SK-N-SH (cell line): ENCODE data around the gene CCDC6. TPM values are rescaled to one million over a fixed set of nuclear protein-coding genes. Genes with fewer than 3 reads are reported as not detected.
"Not testable (repeated sequence)": the region's sequence is repeated elsewhere in the genome, so short reads cannot be mapped to it uniquely, and the experiment has no call there.

ENCODE experiments used
- CTCF ChIA-PET: fragments of 300-600, 350-600 bp; formaldehyde crosslinking; extraction: SDS; loops from one replicate; lab custom pipeline; 2021; lab: Yijun Ruan, JAX
- POLR2A ChIA-PET: fragments of 350-600 bp; sonication (Branson Sonifier 250); formaldehyde crosslinking; extraction: SDS; loops from one replicate; lab custom pipeline; 2020; ENCODE audit warnings: antibody characterized with exemption, inconsistent platforms; lab: Yijun Ruan, JAX
- DNase-seq: peaks from one replicate; pipeline ENCODE4 v3.0.0; 2012
- H2AFZ ChIP-seq: fragments of 200-600 bp; sonication (generic); 2 replicates; pipeline ENCODE4 v1.8.1; 2016; ENCODE audit warnings: antibody characterized with exemption, mild to moderate bottlenecking, low read depth
- H3F3A ChIP-seq: fragments of 200-600 bp; sonication (generic); replicated peaks from 2 replicates; pipeline ENCODE3; 2016; ENCODE audit warnings: antibody characterized with exemption, mild to moderate bottlenecking; ENCODE audit not compliant: insufficient read depth
- H3K27ac ChIP-seq, 2 experiments: fragments of 200-500 bp in 1 of 2; fragments of 200-600 bp in 1 of 2; sonication (Bioruptor generic) in 1 of 2; sonication (generic), shearing (Covaris generic) in 1 of 2; 2 replicates each; pipeline versions ENCODE4 v1.5.1 to v1.6.1; 2014 to 2016; ENCODE audit warnings: low read depth in 2 of 2, inconsistent platforms in 1 of 2, low read length in 1 of 2, mild to moderate bottlenecking in 1 of 2, mixed read lengths in 1 of 2
- H3K27me3 ChIP-seq: fragments of 200-600 bp; sonication (generic), shearing (Covaris generic); 2 replicates; pipeline ENCODE4 v1.6.1; 2016; ENCODE audit warnings: mixed run types; ENCODE audit not compliant: insufficient read depth
- H3K36me3 ChIP-seq, 2 experiments: fragments of 200-500 bp in 1 of 2; fragments of 200-600 bp in 1 of 2; sonication (Bioruptor generic) in 1 of 2; sonication (generic) in 1 of 2; replicated peaks in 1 of 2; 2 replicates each; pipeline versions ENCODE3 to v1.5.1; 2014 to 2016; ENCODE audit warnings: low read length in 1 of 2, mild to moderate bottlenecking in 1 of 2; ENCODE audit not compliant: insufficient read depth in 2 of 2, control insufficient read depth in 1 of 2
- H3K4me1 ChIP-seq, 2 experiments: fragments of 200-500 bp in 1 of 2; fragments of 200-600 bp in 1 of 2; sonication (Bioruptor generic) in 1 of 2; sonication (generic), shearing (Covaris generic) in 1 of 2; 2 replicates each; pipeline versions ENCODE4 v1.5.1 to v1.6.1; 2014 to 2016; ENCODE audit warnings: low read depth in 1 of 2, low read length in 1 of 2, mixed run types in 1 of 2; ENCODE audit not compliant: insufficient read depth in 2 of 2, control insufficient read depth in 1 of 2
- H3K4me2 ChIP-seq: fragments of 200-600 bp; sonication (generic), shearing (Covaris generic); 2 replicates; pipeline ENCODE4 v1.6.1; 2017; ENCODE audit warnings: mixed run types
- H3K4me3 ChIP-seq, 2 experiments: fragments of 200-500 bp in 1 of 2; fragments of 200-600 bp in 1 of 2; sonication (Bioruptor generic) in 1 of 2; sonication (generic), shearing (Covaris generic) in 1 of 2; 2 replicates each; pipeline versions ENCODE4 v1.5.1 to v1.8.1; 2014 to 2016; ENCODE audit warnings: low read depth in 2 of 2, inconsistent platforms in 1 of 2, low read length in 1 of 2, mild to moderate bottlenecking in 1 of 2, mixed read lengths in 1 of 2, moderate library complexity in 1 of 2
- H3K79me2 ChIP-seq: fragments of 200-600 bp; sonication (generic); 2 replicates; pipeline ENCODE4 v1.8.1; 2017; ENCODE audit warnings: mild to moderate bottlenecking; ENCODE audit not compliant: insufficient read depth
- H3K9ac ChIP-seq: fragments of 200-600 bp; sonication (generic); 2 replicates; pipeline ENCODE4 v1.6.1; 2017; ENCODE audit warnings: mixed run types
- H3K9me2 ChIP-seq: fragments of 200-600 bp; sonication (generic); 2 replicates; pipeline ENCODE4 v1.6.1; 2017; ENCODE audit warnings: mixed run types
- H3K9me3 ChIP-seq: fragments of 200-600 bp; sonication (generic); 2 replicates; pipeline ENCODE4 v1.6.1; 2017; ENCODE audit warnings: mixed run types, mild to moderate bottlenecking, moderate library complexity
- H4K20me1 ChIP-seq: fragments of 200-600 bp; sonication (generic); 2 replicates; pipeline ENCODE4 v1.6.1; 2017; ENCODE audit warnings: mild to moderate bottlenecking, mixed run types; ENCODE audit not compliant: insufficient read depth
- CTCF ChIP-seq: fragments of 200-600 bp; sonication (generic); IDR thresholded peaks from 2 replicates; pipeline ENCODE4 v1.6.1; 2017; ENCODE audit warnings: antibody characterized with exemption, mild to moderate bottlenecking, moderate library complexity
- ELF1 ChIP-seq: IDR thresholded peaks from 2 replicates; pipeline ENCODE4 v1.4.0; 2012
- EZH2phosphoT487 ChIP-seq: fragments of 200-600 bp; sonication (generic); IDR thresholded peaks from 2 replicates; pipeline ENCODE4 v1.6.1; 2017; ENCODE audit warnings: low read depth, mixed run types, mild to moderate bottlenecking, antibody characterized with exemption, moderate library complexity, borderline replicate concordance
- FOXJ3 ChIP-seq: sonication (generic); formaldehyde crosslinking; IDR thresholded peaks from 2 replicates; pipeline ENCODE4 v1.5.1; 2020; ENCODE audit warnings: mild to moderate bottlenecking, missing genetic modification reagents
- FOXM1 ChIP-seq: IDR thresholded peaks from 2 replicates; pipeline ENCODE4 v1.4.0; 2012; ENCODE audit warnings: low read depth, mild to moderate bottlenecking
- GATA2 ChIP-seq: sonication (generic); formaldehyde crosslinking; IDR thresholded peaks from 2 replicates; pipeline ENCODE4 v1.5.0; 2020; ENCODE audit warnings: mild to moderate bottlenecking, missing genetic modification reagents
- JUND ChIP-seq: IDR thresholded peaks from 2 replicates; pipeline ENCODE4 v1.4.0; 2012
- MAX ChIP-seq: IDR thresholded peaks from 2 replicates; pipeline ENCODE4 v1.4.0; 2012; ENCODE audit warnings: low read depth
- NFIC ChIP-seq: IDR thresholded peaks from 2 replicates; pipeline ENCODE4 v1.4.0; 2012; ENCODE audit warnings: borderline replicate concordance
- PBX3 ChIP-seq: IDR thresholded peaks from 2 replicates; pipeline ENCODE4; 2012
- RFX5 ChIP-seq: IDR thresholded peaks from 2 replicates; pipeline ENCODE4 v1.6.1; 2012; ENCODE audit warnings: mild to moderate bottlenecking, improper control_type of control experiment, low read length
- RXRA ChIP-seq: IDR thresholded peaks from 2 replicates; pipeline ENCODE4 v1.4.0; 2012; ENCODE audit warnings: low read depth, mild to moderate bottlenecking, borderline replicate concordance
- SIN3A ChIP-seq: IDR thresholded peaks from 2 replicates; pipeline ENCODE4 v1.6.1; 2012; ENCODE audit warnings: low read depth, mild to moderate bottlenecking, low read length, moderate library complexity, borderline replicate concordance
- TCF12 ChIP-seq: IDR thresholded peaks from 2 replicates; pipeline ENCODE4 v1.4.0; 2012
- WGBS: methylation state at CpG from one replicate; pipeline ENCODE4 v1.1.6; 2017; ENCODE audit warnings: low lambda C conversion rate; 5-methylcytosine and 5-hydroxymethylcytosine counted together
- polyA plus RNA-seq, 3 experiments: library from polyadenylated mRNA; depleted of rRNA; stranded (reverse); fragments of >200 nt; gene quantifications; 2 replicates each; pipeline ENCODE4 v1.2.3, GENCODE V29; 2012
- TF ChIP-seq, protein P1 (sequence below): IDR thresholded peaks from 2 replicates; pipeline ENCODE4 v1.6.1; 2012; ENCODE audit warnings: mild to moderate bottlenecking, low read depth, low read length, moderate library complexity

The CCDC6 gene
- polyA plus RNA-seq, 1 of the 3 experiments (the other 2 are of a cell fraction) = 10.8 TPM

- TF ChIP-seq, protein P1, sequence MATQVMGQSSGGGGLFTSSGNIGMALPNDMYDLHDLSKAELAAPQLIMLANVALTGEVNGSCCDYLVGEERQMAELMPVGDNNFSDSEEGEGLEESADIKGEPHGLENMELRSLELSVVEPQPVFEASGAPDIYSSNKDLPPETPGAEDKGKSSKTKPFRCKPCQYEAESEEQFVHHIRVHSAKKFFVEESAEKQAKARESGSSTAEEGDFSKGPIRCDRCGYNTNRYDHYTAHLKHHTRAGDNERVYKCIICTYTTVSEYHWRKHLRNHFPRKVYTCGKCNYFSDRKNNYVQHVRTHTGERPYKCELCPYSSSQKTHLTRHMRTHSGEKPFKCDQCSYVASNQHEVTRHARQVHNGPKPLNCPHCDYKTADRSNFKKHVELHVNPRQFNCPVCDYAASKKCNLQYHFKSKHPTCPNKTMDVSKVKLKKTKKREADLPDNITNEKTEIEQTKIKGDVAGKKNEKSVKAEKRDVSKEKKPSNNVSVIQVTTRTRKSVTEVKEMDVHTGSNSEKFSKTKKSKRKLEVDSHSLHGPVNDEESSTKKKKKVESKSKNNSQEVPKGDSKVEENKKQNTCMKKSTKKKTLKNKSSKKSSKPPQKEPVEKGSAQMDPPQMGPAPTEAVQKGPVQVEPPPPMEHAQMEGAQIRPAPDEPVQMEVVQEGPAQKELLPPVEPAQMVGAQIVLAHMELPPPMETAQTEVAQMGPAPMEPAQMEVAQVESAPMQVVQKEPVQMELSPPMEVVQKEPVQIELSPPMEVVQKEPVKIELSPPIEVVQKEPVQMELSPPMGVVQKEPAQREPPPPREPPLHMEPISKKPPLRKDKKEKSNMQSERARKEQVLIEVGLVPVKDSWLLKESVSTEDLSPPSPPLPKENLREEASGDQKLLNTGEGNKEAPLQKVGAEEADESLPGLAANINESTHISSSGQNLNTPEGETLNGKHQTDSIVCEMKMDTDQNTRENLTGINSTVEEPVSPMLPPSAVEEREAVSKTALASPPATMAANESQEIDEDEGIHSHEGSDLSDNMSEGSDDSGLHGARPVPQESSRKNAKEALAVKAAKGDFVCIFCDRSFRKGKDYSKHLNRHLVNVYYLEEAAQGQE = peak; percentile 82
- TF ChIP-seq EZH2phosphoT487 = no peak
- TF ChIP-seq GATA2 = no peak
- peak; percentile 93 for TF ChIP-seq MAX
- TF ChIP-seq RXRA = no peak
- no peak for TF ChIP-seq JUND
- TF ChIP-seq CTCF = peak; percentile 63
- TF ChIP-seq TCF12 = 0 out of 2 replicates have a peak, but pooled peaks have one; percentile 16
- TF ChIP-seq, all 33 proteins: peak for 17
Measured at GRCh38 chr10:59906417-59907202, at the start of gene CCDC6 (continued).

GRCh38 chr10:59954296-59954695, 47.9 kb upstream of the CCDC6 start:
- Histone ChIP-seq H4K20me1 (no peaks in the 10 kb centered on the region), H3F3A (no peaks in the 10 kb centered on the region), H3K27ac (no peak overlapping the region), H3K4me1 (no peaks in the 10 kb centered on the region), H3K36me3 (no peaks in the 10 kb centered on the region), H3K9me3 (no peaks in the 10 kb centered on the region), H3K4me3 (no peak overlapping the region), H3K27me3 (no peaks in the 10 kb centered on the region), H3K9me2 (no peaks in the 10 kb centered on the region), H3K9ac (no peak overlapping the region), H3K4me2 (no peak overlapping the region), H2AFZ (peak overlapping the region; percentile 63; the same call in 1 of the 2 replicates), H3K79me2 (no peaks in the 10 kb centered on the region)
- 64% methylated on average over 3 of the region's 3 CpGs for WGBS
- ChIA-PET POLR2A (no interaction called here), CTCF (no interaction called here)
- DNase-seq = no peak
- TF ChIP-seq FOXM1 = no peak
- no peak for TF ChIP-seq TCF12
- no peak for TF ChIP-seq PBX3
- no peak for TF ChIP-seq SIN3A
- no peak for TF ChIP-seq GATA2
- TF ChIP-seq RFX5 = no peak
- TF ChIP-seq NFIC = no peak
- no peak for TF ChIP-seq ELF1
- no peak for TF ChIP-seq FOXJ3
- no peak for TF ChIP-seq MAX

GRCh38 chr10:59953711-59954110, 47.4 kb upstream of the CCDC6 start:
- H3K4me2 ChIP-seq, H3K4me3 ChIP-seq, H3K9me2 ChIP-seq, H4K20me1 ChIP-seq, H3K9ac ChIP-seq, H3K36me3 ChIP-seq, H3K9me3 ChIP-seq, H3K4me1 ChIP-seq, POLR2A ChIA-PET, H3K27ac ChIP-seq, H3K27me3 ChIP-seq, H3F3A ChIP-seq, DNase-seq, CTCF ChIA-PET, H3K79me2 ChIP-seq: not testable (repeated sequence)
- peak overlapping the region; percentile 63; the same call in 1 of the 2 replicates for H2AFZ ChIP-seq
- 57% methylated on average over 2 of the region's 2 CpGs for WGBS
